Measurements from ENCODE around the gene ZGLP1. TPM values are rescaled to one million over a fixed set of nuclear protein-coding genes. Genes with fewer than 3 reads are reported as not detected.

ZGLP1 gene
- total RNA-seq, 1 donor from 2014 or later = 3.4 TPM

- Mint-ChIP-seq H3K27me3 (ENCODE audit: low read depth, unreplicated experiment) (peaks cover 23% of the 10 kb centered on the region), H3K4me3 (ENCODE audit: unreplicated experiment) (no peak overlapping the region), H3K27ac (ENCODE audit: unreplicated experiment) (no peak overlapping the region), H3K36me3 (ENCODE audit: low read depth, unreplicated experiment) (no peaks in the 10 kb centered on the region), H3K4me1 (ENCODE audit: low read depth, unreplicated experiment) (no peaks in the 10 kb centered on the region), H3K9me3 (ENCODE audit: unreplicated experiment) (no peaks in the 10 kb centered on the region)
- Histone ChIP-seq H3K27ac (ENCODE audit: low read depth, low read length) (no peak overlapping the region), H3K27me3 (ENCODE audit: insufficient read depth, low read length) (peaks cover 13% of the 10 kb centered on the region), H3K79me2 (ENCODE audit: insufficient read depth, low read length) (no peaks in the 10 kb centered on the region), H3K9ac (ENCODE audit: low read length) (peak overlapping the region; percentile 29), H3K4me2 (ENCODE audit: low read length) (peak overlapping the region; percentile 76), H3K36me3 (ENCODE audit: insufficient read depth, low read length) (no peaks in the 10 kb centered on the region), H3K9me3 (ENCODE audit: insufficient read depth, low read depth, low read length) (no peaks in the 10 kb centered on the region), H3K4me3 (ENCODE audit: insufficient read depth, low read depth, low read length) (no peak overlapping the region), H3K4me1 (ENCODE audit: insufficient read depth, low read length) (peaks cover 12% of the 10 kb centered on the region), H2AFZ (ENCODE audit: low read depth, low read length) (peak overlapping the region; percentile 32), H4K20me1 (ENCODE audit: insufficient read depth, low read length) (no peaks in the 10 kb centered on the region)
- FAIRE-seq = no peak
- no peak for DNase-seq (ENCODE audit: low read depth)
- TF ChIP-seq, protein P1, sequence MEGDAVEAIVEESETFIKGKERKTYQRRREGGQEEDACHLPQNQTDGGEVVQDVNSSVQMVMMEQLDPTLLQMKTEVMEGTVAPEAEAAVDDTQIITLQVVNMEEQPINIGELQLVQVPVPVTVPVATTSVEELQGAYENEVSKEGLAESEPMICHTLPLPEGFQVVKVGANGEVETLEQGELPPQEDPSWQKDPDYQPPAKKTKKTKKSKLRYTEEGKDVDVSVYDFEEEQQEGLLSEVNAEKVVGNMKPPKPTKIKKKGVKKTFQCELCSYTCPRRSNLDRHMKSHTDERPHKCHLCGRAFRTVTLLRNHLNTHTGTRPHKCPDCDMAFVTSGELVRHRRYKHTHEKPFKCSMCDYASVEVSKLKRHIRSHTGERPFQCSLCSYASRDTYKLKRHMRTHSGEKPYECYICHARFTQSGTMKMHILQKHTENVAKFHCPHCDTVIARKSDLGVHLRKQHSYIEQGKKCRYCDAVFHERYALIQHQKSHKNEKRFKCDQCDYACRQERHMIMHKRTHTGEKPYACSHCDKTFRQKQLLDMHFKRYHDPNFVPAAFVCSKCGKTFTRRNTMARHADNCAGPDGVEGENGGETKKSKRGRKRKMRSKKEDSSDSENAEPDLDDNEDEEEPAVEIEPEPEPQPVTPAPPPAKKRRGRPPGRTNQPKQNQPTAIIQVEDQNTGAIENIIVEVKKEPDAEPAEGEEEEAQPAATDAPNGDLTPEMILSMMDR (IDR thresholded peaks at IDR 0.05; ENCODE audit: insufficient read depth, low read depth, low read length) = no peak
- peak; percentile 52 for TF ChIP-seq EZH2 (IDR thresholded peaks at IDR 0.05; ENCODE audit: insufficient read depth, low read length)
Observed at GRCh38 chr19:10270180-10270615, 39.4 kb downstream of the ZGLP1 start.

GRCh38 chr19:10269333-10270179 lies 40.1 kb downstream of the ZGLP1 start:
- Histone ChIP-seq H3K4me3 (ENCODE audit: insufficient read depth, low read depth, low read length) (no peak overlapping the region), H2AFZ (ENCODE audit: low read depth, low read length) (peak overlapping the region; percentile 32), H3K4me2 (ENCODE audit: low read length) (peak overlapping the region; percentile 76), H4K20me1 (ENCODE audit: insufficient read depth, low read length) (no peaks in the 10 kb centered on the region), H3K36me3 (ENCODE audit: insufficient read depth, low read length) (no peaks in the 10 kb centered on the region), H3K27ac (ENCODE audit: low read depth, low read length) (no peak overlapping the region), H3K27me3 (ENCODE audit: insufficient read depth, low read length) (peaks cover 10% of the 10 kb centered on the region), H3K4me1 (ENCODE audit: insufficient read depth, low read length) (peaks cover 12% of the 10 kb centered on the region), H3K9me3 (ENCODE audit: insufficient read depth, low read depth, low read length) (no peaks in the 10 kb centered on the region), H3K9ac (ENCODE audit: low read length) (peak overlapping the region; percentile 29), H3K79me2 (ENCODE audit: insufficient read depth, low read length) (no peaks in the 10 kb centered on the region)
- no peaks in the 10 kb centered on the region for H3K4me1 Mint-ChIP-seq (ENCODE audit: low read depth, unreplicated experiment)
- no peaks in the 10 kb centered on the region for H3K36me3 Mint-ChIP-seq (ENCODE audit: low read depth, unreplicated experiment)
- H3K4me3 Mint-ChIP-seq (ENCODE audit: unreplicated experiment) = no peak overlapping the region
- DNase-seq (ENCODE audit: low read depth) (no peak), FAIRE-seq (no peak)
- peaks cover 19% of the 10 kb centered on the region for H3K27me3 Mint-ChIP-seq (ENCODE audit: low read depth, unreplicated experiment)
- H3K27ac Mint-ChIP-seq (ENCODE audit: unreplicated experiment) = no peak overlapping the region
- TF ChIP-seq, protein P1 (IDR thresholded peaks at IDR 0.05; ENCODE audit: insufficient read depth, low read depth, low read length) = peak; percentile 72
- no peak for TF ChIP-seq EZH2 (IDR thresholded peaks at IDR 0.05; ENCODE audit: insufficient read depth, low read length)
- H3K9me3 Mint-ChIP-seq (ENCODE audit: unreplicated experiment) = no peaks in the 10 kb centered on the region

GRCh38 chr19:10268071-10268470 lies 41.5 kb downstream of the ZGLP1 start:
- DNase-seq (ENCODE audit: low read depth) (no peak), FAIRE-seq (no peak)
- no peaks in the 10 kb centered on the region for H3K4me1 Mint-ChIP-seq (ENCODE audit: low read depth, unreplicated experiment)
- no peak overlapping the region for H3K9ac ChIP-seq (ENCODE audit: low read length)
- H3K36me3 ChIP-seq (ENCODE audit: insufficient read depth, low read length) = no peaks in the 10 kb centered on the region
- H3K9me3 Mint-ChIP-seq (ENCODE audit: unreplicated experiment) = no peaks in the 10 kb centered on the region
- no peak overlapping the region for H3K27ac ChIP-seq (ENCODE audit: low read depth, low read length)
- H3K27me3 ChIP-seq (ENCODE audit: insufficient read depth, low read length) = peaks cover 9% of the 10 kb centered on the region
- peaks cover 12% of the 10 kb centered on the region for H3K4me1 ChIP-seq (ENCODE audit: insufficient read depth, low read length)
- H3K4me3 Mint-ChIP-seq (ENCODE audit: unreplicated experiment) = no peak overlapping the region
- H3K27me3 Mint-ChIP-seq (ENCODE audit: low read depth, unreplicated experiment) = peaks cover 13% of the 10 kb centered on the region
- no peaks in the 10 kb centered on the region for H3K79me2 ChIP-seq (ENCODE audit: insufficient read depth, low read length)
- H3K4me2 ChIP-seq (ENCODE audit: low read length) = no peak overlapping the region
- no peaks in the 10 kb centered on the region for H4K20me1 ChIP-seq (ENCODE audit: insufficient read depth, low read length)
- no peak overlapping the region for H3K27ac Mint-ChIP-seq (ENCODE audit: unreplicated experiment)
- no peaks in the 10 kb centered on the region for H3K9me3 ChIP-seq (ENCODE audit: insufficient read depth, low read depth, low read length)
- no peak overlapping the region for H2AFZ ChIP-seq (ENCODE audit: low read depth, low read length)
- no peak overlapping the region for H3K4me3 ChIP-seq (ENCODE audit: insufficient read depth, low read depth, low read length)
- no peaks in the 10 kb centered on the region for H3K36me3 Mint-ChIP-seq (ENCODE audit: low read depth, unreplicated experiment)
- TF ChIP-seq, protein P1 (IDR thresholded peaks at IDR 0.05; ENCODE audit: insufficient read depth, low read depth, low read length) = no peak

All from astrocyte (in vitro differentiated cells and primary cell).